Stimulated activated CD8-positive, alpha-beta memory T cell treated with anti-CD3 and anti-CD28 coated beads, Interleukin-4, amount 100 ng/mL, for 48 hours (primary cell): Measurements from ENCODE around the gene CAPN3.

ENCODE experiments used
- DNase-seq: peaks from one replicate; pipeline ENCODE4 v3.0.0-alpha.2; 2020

The CAPN3 gene

GRCh38 chr15:42401544-42402454, 42.5 kb downstream of the CAPN3 start:
- no peak for DNase-seq

GRCh38 chr15:42402455-42403205, 43.3 kb downstream of the CAPN3 start:
- no peak for DNase-seq

GRCh38 chr15:42403389-42403788, 44.1 kb downstream of the CAPN3 start:
- no peak for DNase-seq

- DNase-seq: no peak
Observed at GRCh38 chr15:42404461-42405235, 45.3 kb downstream of the CAPN3 start.

- DNase-seq: no peak
Observed at GRCh38 chr15:42405863-42406482, 46.7 kb downstream of the CAPN3 start.

GRCh38 chr15:42408178-42408577, 48.9 kb downstream of the CAPN3 start:
- no peak for DNase-seq

- no peak for DNase-seq
Observed at GRCh38 chr15:42409011-42409410, 49.7 kb downstream of the CAPN3 start.

- no peak for DNase-seq
Observed at GRCh38 chr15:42411884-42412283, 52.6 kb downstream of the CAPN3 start.

GRCh38 chr15:42413920-42414319, 54.6 kb downstream of the CAPN3 start:
- DNase-seq: no peak

- no peak for DNase-seq
Observed at GRCh38 chr15:42419369-42419768, 60.1 kb downstream of the CAPN3 start.

GRCh38 chr15:42421376-42421775, 62.1 kb downstream of the CAPN3 start:
- DNase-seq: no peak

GRCh38 chr15:42427429-42428223, 68.3 kb downstream of the CAPN3 start:
- no peak for DNase-seq

- DNase-seq: no peak
Observed at GRCh38 chr15:42444415-42445063, 85.2 kb downstream of the CAPN3 start.

GRCh38 chr15:42445551-42445950, 86.2 kb downstream of the CAPN3 start:
- DNase-seq: no peak

- DNase-seq: no peak
Observed at GRCh38 chr15:42447599-42447998, 88.3 kb downstream of the CAPN3 start.

GRCh38 chr15:42448281-42448680, 89.0 kb downstream of the CAPN3 start:
- DNase-seq: no peak

GRCh38 chr15:42449770-42450424, 90.6 kb downstream of the CAPN3 start:
- no peak for DNase-seq

- DNase-seq: no peak
Observed at GRCh38 chr15:42450425-42450790, 91.1 kb downstream of the CAPN3 start.

- no peak for DNase-seq
Observed at GRCh38 chr15:42453826-42454225, 94.5 kb downstream of the CAPN3 start.

GRCh38 chr15:42456531-42456930, 97.2 kb downstream of the CAPN3 start:
- no peak for DNase-seq

- DNase-seq: no peak
Observed at GRCh38 chr15:42456971-42457370, 97.7 kb downstream of the CAPN3 start.
